Right ventricle myocardium superior (tissue), 1 donor: ENCODE measurements around the gene PAX2. TPM values are rescaled to one million over a fixed set of nuclear protein-coding genes. Genes with fewer than 3 reads are reported as not detected.
"Not testable (repeated sequence)": the region's sequence is repeated elsewhere in the genome, so short reads cannot be mapped to it uniquely, and the experiment has no call there.

Experiments
- ATAC-seq: fragments of 200-7000 bp; cut with Tn5 transposase; one replicate; pipeline ENCODE4 v1.9.1; 2020; ENCODE audit warnings: mild to moderate bottlenecking; ENCODE audit not compliant: poor library complexity
- DNase-seq: peaks from one replicate; pipeline ENCODE4 v3.0.0-alpha.2; 2020
- intact Hi-C: fragments of 100-400 bp; cut with DNase I; formaldehyde crosslinking; loops from one replicate; pipeline ENCODE4 v1.11.2; 2022
- long read RNA-seq: library from polyadenylated mRNA; unstranded; transcript quantifications from one replicate; pipeline ENCODE4 v2.0.0, GENCODE V29; 2021
- total RNA-seq: library from RNA; stranded (reverse); fragmentation: NEBNext Ultra II Directional; extraction: Animal tissue kit (Norgen Biotek cat#: 25700); gene quantifications from one replicate; pipeline ENCODE4 v1.2.1, GENCODE V29; 2021
- donor health status: DM: no; HTN: yes; CAD: no; lungs with severe emphysema.

PAX2 gene
- total RNA-seq: not detected
- long read RNA-seq: 0 reads

GRCh38 chr10:100744987-100745881 lies at the start of gene PAX2:
Gene PAX2 (plus strand): TSS chr10:100745582. CDS start chr10:100746261, 679 bp downstream.
- intact Hi-C loops: no loop called here
- ATAC-seq (no peak), DNase-seq (no peak)

GRCh38 chr10:100696477-100696901 lies 48.9 kb upstream of the PAX2 start:
- DNase-seq: no peak

GRCh38 chr10:100697070-100697469 lies 48.3 kb upstream of the PAX2 start:
- no peak for ATAC-seq

More at GRCh38 chr10:100696477-100696901, 48.9 kb upstream of the PAX2 start:
- ATAC-seq: no peak
- intact Hi-C loops: no loop called here

GRCh38 chr10:100697631-100698030 lies 47.8 kb upstream of the PAX2 start:
- intact Hi-C loops: no loop called here
- DNase-seq: no peak
- no peak for ATAC-seq

More at GRCh38 chr10:100697070-100697469, 48.3 kb upstream of the PAX2 start:
- no peak for DNase-seq
- intact Hi-C loops: no loop called here

GRCh38 chr10:100701704-100702103 lies 43.7 kb upstream of the PAX2 start:
- intact Hi-C loops: not testable (repeated sequence)

GRCh38 chr10:100705139-100705538 lies 40.2 kb upstream of the PAX2 start:
- intact Hi-C loops: no loop called here

More at GRCh38 chr10:100701704-100702103, 43.7 kb upstream of the PAX2 start:
- not testable (repeated sequence) for ATAC-seq, DNase-seq

GRCh38 chr10:100707261-100707848 lies 38.0 kb upstream of the PAX2 start:
- DNase-seq (no peak), ATAC-seq (no peak)
- intact Hi-C loops: no loop called here

More at GRCh38 chr10:100705139-100705538, 40.2 kb upstream of the PAX2 start:
- ATAC-seq (no peak), DNase-seq (no peak)

GRCh38 chr10:100709146-100710082 lies 36.0 kb upstream of the PAX2 start:
- intact Hi-C loops: no loop called here
- ATAC-seq (no peak), DNase-seq (no peak)

GRCh38 chr10:100710151-100710871 lies 35.1 kb upstream of the PAX2 start:
- intact Hi-C loops: no loop called here
- DNase-seq (no peak), ATAC-seq (no peak)

GRCh38 chr10:100713049-100713858 lies 32.1 kb upstream of the PAX2 start:
- ATAC-seq (no peak), DNase-seq (no peak)
- intact Hi-C loops: no loop called here

- intact Hi-C loops: no loop called here
- DNase-seq (no peak), ATAC-seq (no peak)
These were observed 31.4 kb upstream of the PAX2 start for GRCh38 chr10:100713859-100714565.

GRCh38 chr10:100714566-100714950 lies 30.8 kb upstream of the PAX2 start:
- ATAC-seq: no peak
- intact Hi-C loops: no loop called here
- DNase-seq: no peak

- DNase-seq (no peak), ATAC-seq (no peak)
- intact Hi-C loops: no loop called here
These were observed 30.3 kb upstream of the PAX2 start for GRCh38 chr10:100715101-100715444.

GRCh38 chr10:100715445-100716385 lies 29.7 kb upstream of the PAX2 start:
- intact Hi-C loops: no loop called here
- no peak for DNase-seq
- no peak for ATAC-seq

- no peak for DNase-seq
- intact Hi-C loops: no loop called here
- no peak for ATAC-seq
These were observed 28.2 kb upstream of the PAX2 start for GRCh38 chr10:100717166-100717565.

- intact Hi-C loops: no loop called here
- DNase-seq (no peak), ATAC-seq (no peak)
These were observed 27.1 kb upstream of the PAX2 start for GRCh38 chr10:100718197-100718742.
